IMR-90 (cell line): ENCODE data around the gene TCF4. TPM values are rescaled to one million over a fixed set of nuclear protein-coding genes. Genes with fewer than 3 reads are reported as not detected.

Experiments
- ATAC-seq: fragments of 200-7000 bp; cut with Tn5 transposase; 2 replicates; pipeline ENCODE4 v1.9.1; 2020; ENCODE audit warnings: low read depth, mild to moderate bottlenecking, moderate library complexity
- BruUV-seq: library from RNA; stranded (reverse); fragments of 400-500 nt; replicated peaks from 2 replicates; lab custom pipeline; 2021; lab: Mats Ljungman, UMichigan
- CTCF ChIA-PET: fragments of 300-600 bp; formaldehyde crosslinking; extraction: SDS; loops from one replicate; lab custom pipeline; 2021; ENCODE audit warnings: antibody characterized with exemption; lab: Yijun Ruan, JAX
- POLR2A ChIA-PET: fragments of 300-600 bp; sonication (Branson Sonifier 250); formaldehyde crosslinking; loops from one replicate; lab custom pipeline; 2022; ENCODE audit warnings: antibody characterized with exemption; ENCODE audit not compliant: unreplicated experiment; lab: Charles Lee
- DNase-seq: peaks from one replicate; pipeline ENCODE4 v3.0.0; 2013
- H2AFZ ChIP-seq: replicated peaks from 2 replicates; pipeline ENCODE3; 2013; ENCODE audit warnings: low read length, mild to moderate bottlenecking; ENCODE audit not compliant: poor library complexity
- H2AK5ac ChIP-seq: 2 replicates; pipeline ENCODE4 v1.6.1; 2013; ENCODE audit warnings: low read depth, low read length, inconsistent platforms
- H2AK9ac ChIP-seq: replicated peaks from 2 replicates; pipeline ENCODE3; 2013; ENCODE audit warnings: mild to moderate bottlenecking, low read depth, low read length, moderate library complexity; ENCODE audit not compliant: poor library complexity
- H2BK120ac ChIP-seq: 2 replicates; pipeline ENCODE4 v1.6.1; 2013; ENCODE audit warnings: low read depth, low read length, inconsistent platforms
- H2BK15ac ChIP-seq: 3 replicates; pipeline ENCODE4 v1.6.1; 2013; ENCODE audit warnings: low read depth, low read length, inconsistent platforms
- H2BK20ac ChIP-seq: 2 replicates; pipeline ENCODE4 v1.6.1; 2013; ENCODE audit warnings: low read depth, mild to moderate bottlenecking, inconsistent platforms, low read length, moderate library complexity
- H2BK5ac ChIP-seq: 2 replicates; pipeline ENCODE4 v1.6.1; 2013; ENCODE audit warnings: mild to moderate bottlenecking, low read depth, low read length, inconsistent platforms; ENCODE audit not compliant: poor library complexity, severe bottlenecking
- H3K14ac ChIP-seq: replicated peaks from 2 replicates; pipeline ENCODE4 v1.6.1; 2013; ENCODE audit warnings: low read depth, low read length, inconsistent platforms
- H3K18ac ChIP-seq: 2 replicates; pipeline ENCODE4 v1.6.1; 2013; ENCODE audit warnings: low read depth, low read length, control low read depth
- H3K23ac ChIP-seq: 2 replicates; pipeline ENCODE4 v1.6.1; 2013; ENCODE audit warnings: low read depth, low read length, inconsistent platforms
- H3K27ac ChIP-seq: 2 replicates; pipeline ENCODE4 v1.5.1; 2013; ENCODE audit warnings: mild to moderate bottlenecking, control low read depth, low read length; ENCODE audit not compliant: insufficient read depth
- H3K27me3 ChIP-seq: 2 replicates; pipeline ENCODE4 v1.6.1; 2013; ENCODE audit warnings: low read length; ENCODE audit not compliant: control insufficient read depth, insufficient read depth
- H3K36me3 ChIP-seq: 2 replicates; pipeline ENCODE4 v1.6.1; 2013; ENCODE audit warnings: low read length, mixed read lengths; ENCODE audit not compliant: control insufficient read depth, insufficient read depth
- H3K4ac ChIP-seq: 2 replicates; pipeline ENCODE4 v1.6.1; 2013; ENCODE audit warnings: low read depth, low read length, inconsistent platforms
- H3K4me1 ChIP-seq: 2 replicates; pipeline ENCODE4 v1.6.1; 2013; ENCODE audit warnings: low read length, mixed read lengths; ENCODE audit not compliant: control insufficient read depth, insufficient read depth
- H3K4me2 ChIP-seq: 2 replicates; pipeline ENCODE4 v1.6.1; 2013; ENCODE audit warnings: low read depth, mild to moderate bottlenecking, control low read depth, low read length, moderate library complexity
- H3K4me3 ChIP-seq: 2 replicates; pipeline ENCODE4 v1.5.1; 2013; ENCODE audit warnings: low read depth, mild to moderate bottlenecking, control low read depth, low read length, moderate library complexity; ENCODE audit not compliant: insufficient read depth
- H3K56ac ChIP-seq: 2 replicates; pipeline ENCODE4 v1.6.1; 2013; ENCODE audit warnings: low read length, inconsistent platforms; ENCODE audit not compliant: insufficient read depth; ENCODE audit errors: extremely low read depth
- H3K79me1 ChIP-seq, 2 experiments: 2 replicates each; pipeline ENCODE4 v1.6.1; 2013; ENCODE audit warnings: low read length in 2 of 2, inconsistent platforms in 1 of 2, low read depth in 1 of 2
- H3K9ac ChIP-seq: 2 replicates; pipeline ENCODE4 v1.6.1; 2013; ENCODE audit warnings: low read depth, low read length, control low read depth
- H3K9me1 ChIP-seq: 2 replicates; pipeline ENCODE4 v1.6.1; 2013; ENCODE audit warnings: low read length, inconsistent platforms; ENCODE audit not compliant: insufficient read depth
- H3K9me3 ChIP-seq: 2 replicates; pipeline ENCODE4 v1.6.1; 2013; ENCODE audit warnings: low read length; ENCODE audit not compliant: control insufficient read depth, insufficient read depth
- H4K20me1 ChIP-seq: 2 replicates; pipeline ENCODE4 v1.6.1; 2013; ENCODE audit warnings: low read length, inconsistent platforms; ENCODE audit not compliant: insufficient read depth
- H4K5ac ChIP-seq: 2 replicates; pipeline ENCODE4 v1.6.1; 2013; ENCODE audit warnings: mild to moderate bottlenecking, low read depth, low read length, control low read depth
- H4K8ac ChIP-seq, 2 experiments: 2 replicates each; pipeline ENCODE4 v1.6.1; 2013; ENCODE audit warnings: low read depth in 2 of 2, low read length in 2 of 2, control low read depth in 1 of 2, inconsistent platforms in 1 of 2
- H4K91ac ChIP-seq: 2 replicates; pipeline ENCODE4 v1.6.1; 2013; ENCODE audit warnings: low read depth, low read length, inconsistent platforms; ENCODE audit not compliant: insufficient read depth
- BHLHE40 ChIP-seq: fragments of 150-350 bp; IDR thresholded peaks from 2 replicates; pipeline ENCODE4 v1.6.1; 2016; ENCODE audit warnings: mild to moderate bottlenecking, low read depth, low read length
- CEBPB ChIP-seq: IDR thresholded peaks from 2 replicates; pipeline ENCODE4 v1.6.1; 2012; ENCODE audit warnings: low read depth, low read length, improper control_type of control experiment
- CHD1 ChIP-seq: IDR thresholded peaks from 2 replicates; pipeline ENCODE4 v1.6.1; 2012; ENCODE audit warnings: low read depth, low read length, improper control_type of control experiment
- FOS ChIP-seq: fragments of 150-350 bp; IDR thresholded peaks from 2 replicates; pipeline ENCODE4 v1.6.1; 2016; ENCODE audit warnings: low read depth, low read length
- MAFK ChIP-seq: IDR thresholded peaks from 2 replicates; pipeline ENCODE4 v1.6.1; 2012; ENCODE audit warnings: low read depth, low read length, improper control_type of control experiment
- MAZ ChIP-seq: IDR thresholded peaks from 2 replicates; pipeline ENCODE4 v1.6.1; 2012; ENCODE audit warnings: low read depth, mild to moderate bottlenecking, low read length, improper control_type of control experiment, moderate library complexity, borderline replicate concordance
- MXI1 ChIP-seq: IDR thresholded peaks from 2 replicates; pipeline ENCODE4 v1.6.1; 2012; ENCODE audit warnings: low read depth, mild to moderate bottlenecking, low read length, moderate library complexity, borderline replicate concordance
- NFE2L2 ChIP-seq: fragments of 150-350 bp; IDR thresholded peaks from 2 replicates; pipeline ENCODE4 v1.6.1; 2016; ENCODE audit warnings: low read depth, mild to moderate bottlenecking, low read length
- POLR2A ChIP-seq: IDR thresholded peaks from 2 replicates; pipeline ENCODE4 v1.6.1; 2012; ENCODE audit warnings: mild to moderate bottlenecking, low read depth, low read length
- RAD21 ChIP-seq: IDR thresholded peaks from 2 replicates; pipeline ENCODE4 v1.6.1; 2012; ENCODE audit warnings: low read length, improper control_type of control experiment
- RCOR1 ChIP-seq: IDR thresholded peaks from 2 replicates; pipeline ENCODE4 v1.6.1; 2012; ENCODE audit warnings: mild to moderate bottlenecking, low read length, improper control_type of control experiment; ENCODE audit not compliant: insufficient replicate concordance
- RFX5 ChIP-seq: IDR thresholded peaks from 2 replicates; pipeline ENCODE4 v1.8.0; 2012; ENCODE audit warnings: low read depth, mild to moderate bottlenecking, low read length, moderate library complexity
- SMC3 ChIP-seq: fragments of 150-350 bp; IDR thresholded peaks from 2 replicates; pipeline ENCODE4 v1.6.1; 2016; ENCODE audit warnings: low read depth, mild to moderate bottlenecking, antibody characterized with exemption, low read length, moderate library complexity
- dilution Hi-C: fragments of 300-500 bp; cut with HindIII; formaldehyde crosslinking; loops from one replicate; pipeline ENCODE4 v1.14.3; 2018; ENCODE audit warnings: low sequenced_read_pairs; ENCODE audit not compliant: unreplicated experiment
- in situ Hi-C: fragments of 300-500 bp; cut with MboI; formaldehyde crosslinking; loops from 3 replicates; pipeline ENCODE4 v1.14.3; 2019; ENCODE audit warnings: low sequenced_read_pairs, inconsistent platforms, mixed read lengths
- intact Hi-C: fragments of 100-400 bp; cut with micrococcal nuclease; formaldehyde crosslinking; loops from 2 replicates; pipeline ENCODE4 v1.10.0; 2022
- polyA plus RNA-seq, 3 experiments: library from polyadenylated mRNA; depleted of rRNA; stranded (reverse); fragments of >200 nt; gene quantifications; 2 replicates each; pipeline ENCODE4 v1.2.3, GENCODE V29; 2012; ENCODE audit warnings: low replicate concordance in 1 of 3
- total RNA-seq: library from RNA; depleted of rRNA; stranded (reverse); fragments of >200 nt; gene quantifications from 2 replicates; pipeline ENCODE4 v1.2.3, GENCODE V29; 2012
- TF ChIP-seq, protein P1 (sequence below): conservative IDR thresholded peaks from 2 replicates; pipeline ENCODE4 v1.5.1; 2012; ENCODE audit warnings: mild to moderate bottlenecking, low read depth, low read length, improper control_type of control experiment
- TF ChIP-seq, protein P2 (sequence below): fragments of 150-350 bp; IDR thresholded peaks from 2 replicates; pipeline ENCODE4 v1.6.1; 2016; ENCODE audit warnings: low read depth, mild to moderate bottlenecking, low read length, moderate library complexity, borderline replicate concordance

The TCF4 gene
- total and polyA plus RNA-seq, 2 of the 4 experiments (the other 2 are of a cell fraction), result 30.0 to 87.1 TPM

DNA sequence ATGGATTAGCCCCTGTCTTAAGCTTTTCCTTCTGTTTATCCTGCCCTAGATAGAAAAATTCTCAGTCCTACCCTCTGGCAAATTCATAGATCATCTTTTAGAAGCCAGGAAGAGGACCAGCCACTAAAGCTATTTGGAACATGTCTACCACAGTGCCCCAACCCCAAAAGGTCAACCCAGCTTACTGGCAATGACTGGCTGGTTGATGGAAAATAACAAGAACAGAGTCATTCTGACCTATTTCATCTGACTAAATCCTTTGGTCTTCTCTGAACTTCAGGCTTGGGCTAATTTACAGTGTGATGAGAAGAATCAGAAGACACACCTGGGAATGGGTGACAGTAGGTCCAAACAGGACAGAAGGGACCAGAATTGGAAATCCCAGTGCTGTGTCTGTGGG, 401.4 kb downstream of the TCF4 start:
- Histone ChIP-seq H4K20me1 (no peaks in the 10 kb centered on the region), H3K9me1 (no peaks in the 10 kb centered on the region), H3K27me3 (peaks cover 24% of the 10 kb centered on the region), H2BK120ac (no peak overlapping the region), H2AFZ (no peak overlapping the region), H3K4me2 (no peak overlapping the region), H3K14ac (no peak overlapping the region), H3K36me3 (no peaks in the 10 kb centered on the region), H4K8ac (no peak overlapping the region), H2AK5ac (no peak overlapping the region), H4K91ac (no peak overlapping the region), H4K5ac (no peak overlapping the region), H2BK20ac (no peak overlapping the region), H3K9me3 (no peaks in the 10 kb centered on the region), H3K4me1 (no peaks in the 10 kb centered on the region), H2BK15ac (no peak overlapping the region), H2AK9ac (no peak overlapping the region), H3K56ac (no peak overlapping the region), H3K4me3 (no peak overlapping the region), H2BK5ac (no peak overlapping the region), H3K79me1 (no peaks in the 10 kb centered on the region), H3K23ac (no peak overlapping the region), H3K9ac (no peak overlapping the region), H3K4ac (no peak overlapping the region), H3K27ac (no peak overlapping the region), H3K18ac (no peak overlapping the region)
- no TSS peak for BruUV-seq
- TF ChIP-seq, protein P1, sequence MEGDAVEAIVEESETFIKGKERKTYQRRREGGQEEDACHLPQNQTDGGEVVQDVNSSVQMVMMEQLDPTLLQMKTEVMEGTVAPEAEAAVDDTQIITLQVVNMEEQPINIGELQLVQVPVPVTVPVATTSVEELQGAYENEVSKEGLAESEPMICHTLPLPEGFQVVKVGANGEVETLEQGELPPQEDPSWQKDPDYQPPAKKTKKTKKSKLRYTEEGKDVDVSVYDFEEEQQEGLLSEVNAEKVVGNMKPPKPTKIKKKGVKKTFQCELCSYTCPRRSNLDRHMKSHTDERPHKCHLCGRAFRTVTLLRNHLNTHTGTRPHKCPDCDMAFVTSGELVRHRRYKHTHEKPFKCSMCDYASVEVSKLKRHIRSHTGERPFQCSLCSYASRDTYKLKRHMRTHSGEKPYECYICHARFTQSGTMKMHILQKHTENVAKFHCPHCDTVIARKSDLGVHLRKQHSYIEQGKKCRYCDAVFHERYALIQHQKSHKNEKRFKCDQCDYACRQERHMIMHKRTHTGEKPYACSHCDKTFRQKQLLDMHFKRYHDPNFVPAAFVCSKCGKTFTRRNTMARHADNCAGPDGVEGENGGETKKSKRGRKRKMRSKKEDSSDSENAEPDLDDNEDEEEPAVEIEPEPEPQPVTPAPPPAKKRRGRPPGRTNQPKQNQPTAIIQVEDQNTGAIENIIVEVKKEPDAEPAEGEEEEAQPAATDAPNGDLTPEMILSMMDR, result no peak
- no peak for TF ChIP-seq SMC3
- TF ChIP-seq NFE2L2, result no peak
- no peak for TF ChIP-seq MAZ
- TF ChIP-seq RFX5, result no peak
- TF ChIP-seq RAD21, result no peak
- no peak for TF ChIP-seq CEBPB
- no peak for TF ChIP-seq MAFK
- TF ChIP-seq FOS, result no peak
- TF ChIP-seq MXI1, result no peak
- no peak for TF ChIP-seq CHD1
- no peak for TF ChIP-seq BHLHE40
- TF ChIP-seq RCOR1, result no peak
- TF ChIP-seq POLR2A, result no peak
- TF ChIP-seq, protein P2, sequence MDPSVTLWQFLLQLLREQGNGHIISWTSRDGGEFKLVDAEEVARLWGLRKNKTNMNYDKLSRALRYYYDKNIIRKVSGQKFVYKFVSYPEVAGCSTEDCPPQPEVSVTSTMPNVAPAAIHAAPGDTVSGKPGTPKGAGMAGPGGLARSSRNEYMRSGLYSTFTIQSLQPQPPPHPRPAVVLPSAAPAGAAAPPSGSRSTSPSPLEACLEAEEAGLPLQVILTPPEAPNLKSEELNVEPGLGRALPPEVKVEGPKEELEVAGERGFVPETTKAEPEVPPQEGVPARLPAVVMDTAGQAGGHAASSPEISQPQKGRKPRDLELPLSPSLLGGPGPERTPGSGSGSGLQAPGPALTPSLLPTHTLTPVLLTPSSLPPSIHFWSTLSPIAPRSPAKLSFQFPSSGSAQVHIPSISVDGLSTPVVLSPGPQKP, result no peak
- intact Hi-C loops, result no loop called here
- ChIA-PET CTCF (no interaction called here), POLR2A (no interaction called here)
- no peak for ATAC-seq
- DNase-seq, result no peak
- in situ Hi-C loops, result no loop called here
- dilution Hi-C loops, result no loop called here
